ENCODE measurements around the gene ZFYVE21.

Gene ZFYVE21

DNA sequence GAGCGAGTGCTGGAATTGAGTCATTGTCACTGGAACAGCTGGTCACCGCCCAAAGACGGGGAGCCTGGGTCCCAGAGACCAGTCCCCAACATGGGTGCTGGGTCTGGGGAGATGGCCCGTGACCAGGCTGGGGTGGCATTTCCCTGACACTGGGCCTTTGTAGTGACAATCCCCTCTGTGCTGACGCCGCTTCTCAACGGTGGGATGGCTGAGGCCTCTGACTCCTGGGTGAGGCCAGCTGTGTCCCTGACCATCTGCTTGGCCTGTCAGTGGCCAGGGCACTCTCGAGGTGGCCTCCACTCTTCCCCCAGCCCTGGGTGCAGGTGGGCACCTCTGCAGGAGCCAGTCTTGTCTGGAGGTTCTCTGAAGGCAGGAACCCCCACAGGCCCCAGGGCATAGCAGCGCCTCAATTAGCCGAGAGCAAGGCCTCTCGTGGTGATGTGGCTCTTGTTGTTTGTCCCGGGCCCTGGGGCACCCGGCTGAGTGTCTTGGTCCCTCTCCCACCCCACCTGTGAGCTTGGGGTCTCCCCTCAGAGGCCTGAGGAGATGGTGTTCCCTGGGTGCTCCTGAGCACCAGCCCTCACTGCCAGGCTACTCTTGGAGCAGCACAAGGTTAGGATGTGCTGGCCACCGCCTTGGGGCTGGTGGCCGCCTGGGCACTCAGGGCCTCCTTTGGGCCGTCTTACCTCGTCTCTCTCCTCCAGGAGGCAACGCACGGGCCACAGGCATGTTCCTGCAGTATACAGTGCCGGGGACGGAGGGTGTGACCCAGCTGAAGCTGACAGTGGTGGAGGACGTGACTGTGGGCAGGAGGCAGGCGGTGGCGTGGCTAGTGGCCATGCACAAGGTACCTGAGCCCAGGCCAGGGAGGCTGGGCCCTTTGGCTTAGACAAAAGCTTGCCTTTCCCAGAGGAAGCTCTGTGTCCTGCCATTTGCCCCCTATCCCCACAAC, 16.6 kb downstream of the ZFYVE21 start:
- no peak overlapping the region for H3K4me3 Mint-ChIP-seq
- no peak overlapping the region for H3K27ac Mint-ChIP-seq

GRCh38 chr14:103732868-103733620, 17.4 kb downstream of the ZFYVE21 start:
- Mint-ChIP-seq H3K4me3 (no peak overlapping the region), H3K4me1 (no peaks in the 10 kb centered on the region), H3K27ac (no peak overlapping the region), H3K9me3 (no peaks in the 10 kb centered on the region), H3K27me3 (no peaks in the 10 kb centered on the region), H3K36me3 (ENCODE audit: low read depth) (peaks cover 6% of the 10 kb centered on the region)
- ATAC-seq = no peak
- DNase-seq = no peak

More for the DNA sequence above, 16.6 kb downstream of the ZFYVE21 start:
- H3K36me3 Mint-ChIP-seq (ENCODE audit: low read depth) = peaks cover 6% of the 10 kb centered on the region
- ATAC-seq (no peak), DNase-seq (no peak)
- no peaks in the 10 kb centered on the region for H3K27me3 Mint-ChIP-seq
- H3K9me3 Mint-ChIP-seq = no peaks in the 10 kb centered on the region
- no peaks in the 10 kb centered on the region for H3K4me1 Mint-ChIP-seq

- H3K27me3 Mint-ChIP-seq = no peaks in the 10 kb centered on the region
- H3K27ac Mint-ChIP-seq = no peak overlapping the region
- DNase-seq = no peak
- H3K4me3 Mint-ChIP-seq = no peak overlapping the region
- peaks cover 6% of the 10 kb centered on the region for H3K36me3 Mint-ChIP-seq (ENCODE audit: low read depth)
- ATAC-seq = no peak
- H3K4me1 Mint-ChIP-seq = no peaks in the 10 kb centered on the region
- no peaks in the 10 kb centered on the region for H3K9me3 Mint-ChIP-seq
Measured at GRCh38 chr14:103733651-103734050, 18.0 kb downstream of the ZFYVE21 start.

- Mint-ChIP-seq H3K9me3 (no peaks in the 10 kb centered on the region), H3K36me3 (ENCODE audit: low read depth) (peaks cover 3% of the 10 kb centered on the region), H3K4me3 (no peak overlapping the region), H3K27ac (no peak overlapping the region), H3K4me1 (no peaks in the 10 kb centered on the region), H3K27me3 (no peaks in the 10 kb centered on the region)
- ATAC-seq = no peak
- no peak for DNase-seq
Measured at GRCh38 chr14:103734081-103734888, 18.7 kb downstream of the ZFYVE21 start.

GRCh38 chr14:103735022-103735421, 19.4 kb downstream of the ZFYVE21 start:
- H3K9me3 Mint-ChIP-seq = no peaks in the 10 kb centered on the region
- H3K27me3 Mint-ChIP-seq = no peaks in the 10 kb centered on the region
- DNase-seq = no peak
- H3K27ac Mint-ChIP-seq = no peak overlapping the region
- no peak overlapping the region for H3K4me3 Mint-ChIP-seq
- no peaks in the 10 kb centered on the region for H3K4me1 Mint-ChIP-seq
- no peak for ATAC-seq
- peaks cover 3% of the 10 kb centered on the region for H3K36me3 Mint-ChIP-seq (ENCODE audit: low read depth)

- Mint-ChIP-seq H3K27ac (no peak overlapping the region), H3K4me1 (no peaks in the 10 kb centered on the region), H3K9me3 (no peaks in the 10 kb centered on the region), H3K27me3 (no peaks in the 10 kb centered on the region), H3K4me3 (no peak overlapping the region), H3K36me3 (ENCODE audit: low read depth) (peaks cover 3% of the 10 kb centered on the region)
- no peak for DNase-seq
- no peak for ATAC-seq
Measured at GRCh38 chr14:103735439-103735814, 19.8 kb downstream of the ZFYVE21 start.

GRCh38 chr14:103735815-103736545, 20.4 kb downstream of the ZFYVE21 start:
- H3K36me3 Mint-ChIP-seq (ENCODE audit: low read depth) = peaks cover 3% of the 10 kb centered on the region
- ATAC-seq (no peak), DNase-seq (no peak)
- no peak overlapping the region for H3K4me3 Mint-ChIP-seq
- H3K27me3 Mint-ChIP-seq = no peaks in the 10 kb centered on the region
- H3K9me3 Mint-ChIP-seq = no peaks in the 10 kb centered on the region
- no peak overlapping the region for H3K27ac Mint-ChIP-seq
- no peaks in the 10 kb centered on the region for H3K4me1 Mint-ChIP-seq

DNA sequence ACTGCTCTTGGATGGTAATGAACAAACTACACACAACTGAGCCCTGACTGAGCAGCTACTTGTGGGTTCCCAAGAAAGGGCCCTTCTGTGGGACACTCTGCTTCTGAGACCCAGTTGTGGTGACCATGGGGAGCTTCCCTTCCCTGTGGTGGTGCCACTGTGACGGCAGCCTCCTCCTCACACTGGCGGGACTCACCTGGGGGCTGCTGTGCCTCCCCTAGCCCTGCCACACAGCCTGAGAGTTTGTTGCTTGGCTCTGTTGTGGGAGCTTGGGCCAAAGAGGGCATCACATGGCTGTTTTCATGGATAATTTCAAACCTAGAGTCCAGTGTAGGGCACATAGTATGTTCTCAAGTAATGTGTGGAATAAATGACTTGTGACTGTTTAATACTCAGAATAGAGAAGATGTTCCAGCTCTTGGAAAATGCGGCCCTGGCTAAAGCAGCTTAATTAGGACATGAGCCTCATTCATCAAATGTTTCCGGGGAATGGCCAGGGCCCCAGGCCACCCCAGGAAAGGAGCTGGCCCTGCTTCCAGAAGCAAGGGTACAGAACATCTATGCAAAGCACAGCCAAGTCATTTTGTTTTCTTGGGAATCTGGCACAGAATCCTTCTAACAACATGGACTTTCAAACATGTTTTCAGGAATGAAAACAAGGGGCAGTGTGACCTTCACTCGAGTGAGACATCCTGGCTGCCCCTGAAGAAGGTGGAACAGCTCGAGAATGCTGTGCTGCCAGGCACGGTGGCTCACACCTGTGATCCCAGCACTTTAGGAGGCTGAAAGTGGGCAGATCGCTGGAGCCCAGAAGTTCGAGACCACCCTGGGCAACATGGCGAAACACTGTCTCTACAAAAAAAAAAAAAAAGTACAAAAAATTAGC, 21.2 kb downstream of the ZFYVE21 start:
- no peak for ATAC-seq
- Mint-ChIP-seq H3K27me3 (no peaks in the 10 kb centered on the region), H3K4me1 (no peaks in the 10 kb centered on the region), H3K36me3 (ENCODE audit: low read depth) (peaks cover 3% of the 10 kb centered on the region), H3K4me3 (no peak overlapping the region), H3K9me3 (no peaks in the 10 kb centered on the region), H3K27ac (no peak overlapping the region)
- no peak for DNase-seq

DNA sequence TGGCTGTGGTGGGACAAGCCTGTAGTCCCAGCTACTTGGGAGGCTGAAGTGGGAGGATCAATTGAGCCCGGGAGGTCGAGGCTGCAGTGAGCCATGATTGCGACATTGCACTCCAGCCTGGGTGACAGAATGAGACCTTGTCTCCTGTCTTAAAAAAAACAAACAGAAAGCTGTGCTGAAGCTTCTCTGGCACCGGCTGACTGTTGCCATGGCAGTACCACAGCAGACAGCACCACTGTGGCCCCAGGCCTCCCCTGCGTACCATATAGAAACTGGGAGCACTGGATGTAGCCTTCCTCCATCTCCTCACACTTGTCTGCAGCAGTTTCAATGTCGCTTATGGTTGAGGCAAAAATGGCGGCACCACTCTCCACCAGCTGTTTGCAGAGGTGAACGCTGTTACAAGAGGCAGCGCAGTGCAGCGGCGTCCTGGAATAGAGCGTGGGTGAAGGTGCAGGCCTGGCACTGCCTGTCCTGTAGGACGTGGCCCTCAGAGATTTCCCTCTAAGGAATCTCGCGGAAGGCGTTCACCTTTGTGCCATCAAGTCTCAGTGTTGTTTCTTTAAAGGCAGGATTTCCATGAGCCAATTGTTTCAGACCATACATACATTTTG, 21.9 kb downstream of the ZFYVE21 start:
- no peak overlapping the region for H3K27ac Mint-ChIP-seq
- no peak overlapping the region for H3K4me3 Mint-ChIP-seq
- H3K36me3 Mint-ChIP-seq (ENCODE audit: low read depth) = peaks cover 3% of the 10 kb centered on the region
- ATAC-seq (no peak), DNase-seq (no peak)
- H3K4me1 Mint-ChIP-seq = no peaks in the 10 kb centered on the region
- H3K9me3 Mint-ChIP-seq = no peaks in the 10 kb centered on the region
- H3K27me3 Mint-ChIP-seq = no peaks in the 10 kb centered on the region

- no peak overlapping the region for H3K27ac Mint-ChIP-seq
- no peaks in the 10 kb centered on the region for H3K4me1 Mint-ChIP-seq
- no peak for ATAC-seq
- H3K27me3 Mint-ChIP-seq = no peaks in the 10 kb centered on the region
- no peaks in the 10 kb centered on the region for H3K9me3 Mint-ChIP-seq
- H3K4me3 Mint-ChIP-seq = no peak overlapping the region
- DNase-seq = no peak
- H3K36me3 Mint-ChIP-seq (ENCODE audit: low read depth) = peaks cover 3% of the 10 kb centered on the region
Measured at GRCh38 chr14:103738166-103738565, 22.6 kb downstream of the ZFYVE21 start.

- H3K4me1 Mint-ChIP-seq = no peaks in the 10 kb centered on the region
- no peak for ATAC-seq
- H3K36me3 Mint-ChIP-seq (ENCODE audit: low read depth) = peaks cover 3% of the 10 kb centered on the region
- H3K27ac Mint-ChIP-seq = no peak overlapping the region
- no peaks in the 10 kb centered on the region for H3K9me3 Mint-ChIP-seq
- DNase-seq = no peak
- H3K4me3 Mint-ChIP-seq = no peak overlapping the region
- no peaks in the 10 kb centered on the region for H3K27me3 Mint-ChIP-seq
Measured at GRCh38 chr14:103738701-103739451, 23.3 kb downstream of the ZFYVE21 start.

DNA sequence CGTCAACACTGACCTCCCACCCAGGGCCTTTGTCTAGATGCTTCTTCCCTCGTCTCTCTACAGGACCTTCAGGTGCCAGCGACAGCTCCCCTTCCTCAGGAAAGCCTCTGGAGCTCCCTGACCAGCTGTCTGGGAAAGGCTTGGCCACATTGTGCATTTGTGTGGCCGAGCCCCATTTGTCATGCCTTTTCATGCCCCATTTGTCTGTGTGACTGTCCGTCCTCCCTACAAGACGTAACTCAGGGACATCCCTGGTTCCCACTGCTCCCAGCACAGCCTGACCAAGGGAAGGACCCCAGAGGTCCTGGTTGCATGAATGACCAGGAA, 23.8 kb downstream of the ZFYVE21 start:
- H3K27me3 Mint-ChIP-seq = no peaks in the 10 kb centered on the region
- H3K4me1 Mint-ChIP-seq = no peaks in the 10 kb centered on the region
- no peak overlapping the region for H3K27ac Mint-ChIP-seq
- no peak overlapping the region for H3K4me3 Mint-ChIP-seq
- H3K36me3 Mint-ChIP-seq (ENCODE audit: low read depth) = peaks cover 2% of the 10 kb centered on the region
- DNase-seq = no peak
- ATAC-seq = no peak
- H3K9me3 Mint-ChIP-seq = no peaks in the 10 kb centered on the region

Measured in activated naive CD8-positive, alpha-beta T cell treated with anti-CD3 and anti-CD28 coated beads, Interleukin-2, amount 50 U/mL, for 24 hours (primary cell).